Measurements from ENCODE around the gene JSRP1. TPM values are rescaled to one million over a fixed set of nuclear protein-coding genes. Genes with fewer than 3 reads are reported as not detected.

The JSRP1 gene
- total and polyA plus RNA-seq, 2 experiments from 2014 or later: 2.4 to 3.1 TPM

DNA sequence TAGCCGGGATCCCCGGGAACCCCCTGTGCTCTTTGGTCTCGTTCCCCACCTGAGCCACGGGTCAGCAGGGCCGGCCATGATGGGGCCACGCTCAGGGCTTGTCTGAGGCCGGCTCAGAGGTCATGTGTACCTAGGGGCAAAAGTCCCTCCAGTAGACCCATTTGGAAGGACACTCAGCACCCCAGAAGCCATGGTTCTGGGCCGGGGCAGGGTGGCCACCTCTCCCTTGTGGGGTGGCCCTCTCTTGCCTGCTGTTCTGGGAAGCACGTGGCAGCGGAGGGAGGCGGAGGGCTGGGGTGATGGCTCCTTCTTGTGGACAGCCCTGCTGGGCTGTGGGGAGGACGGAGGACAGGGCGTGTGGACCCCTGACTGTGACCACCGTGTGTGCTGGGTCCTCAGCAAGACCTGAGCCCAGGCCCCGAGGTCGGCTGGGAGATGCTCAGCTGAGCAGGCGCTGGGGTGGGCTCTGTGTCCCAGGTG is 32.2 kb upstream of the JSRP1 start:
- H4K20me1 ChIP-seq (replicated peaks; ENCODE audit: insufficient read depth): 0 out of 2 replicates have a peak, but pooled peaks cover 2% of the 10 kb centered on the region
- Mint-ChIP-seq H3K36me3 (ENCODE audit: low read depth) (no peaks in the 10 kb centered on the region; the same call in 2 of the 3 replicates), H3K9me3 (peaks cover 4% of the 10 kb centered on the region; the same call in 1 of the 3 replicates), H3K4me3 (no peak overlapping the region), H3K27ac (no peak overlapping the region), H3K27me3 (ENCODE audit: insufficient read depth, low read depth, poor library complexity) (peaks cover 57% of the 10 kb centered on the region), H3K4me1 (peaks cover 11% of the 10 kb centered on the region; the same call in 2 of the 3 replicates)
- H3K36me3 ChIP-seq (ENCODE audit: insufficient read depth): no peaks in the 10 kb centered on the region
- no peak overlapping the region for H3K27ac ChIP-seq (ENCODE audit: low read depth)
- ATAC-seq (no peak), DNase-seq (ENCODE audit: low spot score) (no peak)
- H3K9me2 ChIP-seq (ENCODE audit: insufficient read depth): no peaks in the 10 kb centered on the region
- no peak overlapping the region for H3K4me2 ChIP-seq
- no peak overlapping the region for H3K4me3 ChIP-seq
- H3K4me1 ChIP-seq (ENCODE audit: insufficient read depth): no peaks in the 10 kb centered on the region
- TF ChIP-seq, protein P1, sequence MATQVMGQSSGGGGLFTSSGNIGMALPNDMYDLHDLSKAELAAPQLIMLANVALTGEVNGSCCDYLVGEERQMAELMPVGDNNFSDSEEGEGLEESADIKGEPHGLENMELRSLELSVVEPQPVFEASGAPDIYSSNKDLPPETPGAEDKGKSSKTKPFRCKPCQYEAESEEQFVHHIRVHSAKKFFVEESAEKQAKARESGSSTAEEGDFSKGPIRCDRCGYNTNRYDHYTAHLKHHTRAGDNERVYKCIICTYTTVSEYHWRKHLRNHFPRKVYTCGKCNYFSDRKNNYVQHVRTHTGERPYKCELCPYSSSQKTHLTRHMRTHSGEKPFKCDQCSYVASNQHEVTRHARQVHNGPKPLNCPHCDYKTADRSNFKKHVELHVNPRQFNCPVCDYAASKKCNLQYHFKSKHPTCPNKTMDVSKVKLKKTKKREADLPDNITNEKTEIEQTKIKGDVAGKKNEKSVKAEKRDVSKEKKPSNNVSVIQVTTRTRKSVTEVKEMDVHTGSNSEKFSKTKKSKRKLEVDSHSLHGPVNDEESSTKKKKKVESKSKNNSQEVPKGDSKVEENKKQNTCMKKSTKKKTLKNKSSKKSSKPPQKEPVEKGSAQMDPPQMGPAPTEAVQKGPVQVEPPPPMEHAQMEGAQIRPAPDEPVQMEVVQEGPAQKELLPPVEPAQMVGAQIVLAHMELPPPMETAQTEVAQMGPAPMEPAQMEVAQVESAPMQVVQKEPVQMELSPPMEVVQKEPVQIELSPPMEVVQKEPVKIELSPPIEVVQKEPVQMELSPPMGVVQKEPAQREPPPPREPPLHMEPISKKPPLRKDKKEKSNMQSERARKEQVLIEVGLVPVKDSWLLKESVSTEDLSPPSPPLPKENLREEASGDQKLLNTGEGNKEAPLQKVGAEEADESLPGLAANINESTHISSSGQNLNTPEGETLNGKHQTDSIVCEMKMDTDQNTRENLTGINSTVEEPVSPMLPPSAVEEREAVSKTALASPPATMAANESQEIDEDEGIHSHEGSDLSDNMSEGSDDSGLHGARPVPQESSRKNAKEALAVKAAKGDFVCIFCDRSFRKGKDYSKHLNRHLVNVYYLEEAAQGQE (IDR thresholded peaks at IDR 0.05; ENCODE audit: unreplicated experiment): no peak
- peaks cover 63% of the 10 kb centered on the region for H3K27me3 ChIP-seq (ENCODE audit: insufficient read depth)
- H2AFZ ChIP-seq: no peak overlapping the region
- peaks cover 12% of the 10 kb centered on the region; the same call in 1 of the 2 replicates for H3F3A ChIP-seq (replicated peaks; ENCODE audit: low read depth)
- no peaks in the 10 kb centered on the region for H3K79me2 ChIP-seq (replicated peaks; ENCODE audit: insufficient read depth)

DNA sequence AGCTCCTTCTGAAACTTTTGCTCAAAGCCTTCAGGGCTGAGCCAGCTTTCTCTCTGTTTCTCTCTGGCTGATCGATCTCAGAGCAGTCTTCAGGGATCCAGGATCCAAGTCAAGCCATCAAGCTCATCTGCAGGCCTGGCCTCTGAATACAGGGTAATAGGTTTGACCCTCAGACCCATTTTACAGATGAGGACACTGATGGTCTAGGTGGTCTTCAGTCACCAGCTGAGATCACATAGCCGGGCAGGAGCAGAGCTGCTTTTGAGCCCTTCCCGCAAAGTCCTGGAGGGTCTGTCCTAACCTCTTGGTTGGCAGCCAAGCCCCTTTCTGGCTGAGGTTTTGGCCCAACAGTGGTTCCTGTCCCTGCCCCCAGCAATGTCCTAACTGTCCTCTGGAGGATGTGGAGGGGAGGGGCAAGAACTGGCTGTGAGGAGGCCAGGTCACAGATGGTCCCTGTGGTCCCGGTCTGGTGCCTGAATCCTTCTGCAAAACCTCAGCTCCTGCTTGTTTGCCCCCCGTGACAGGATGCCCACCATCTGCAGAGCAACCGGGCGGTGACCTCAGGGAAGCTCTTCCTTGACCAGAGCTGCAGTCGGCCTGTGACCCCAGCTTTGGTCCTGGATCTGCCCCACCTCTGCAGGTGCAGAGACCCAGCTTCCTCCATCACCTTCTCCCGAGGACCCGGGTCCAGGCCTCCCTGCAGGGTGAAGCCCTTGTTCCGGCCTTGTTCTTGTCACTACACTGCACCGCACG is 31.5 kb upstream of the JSRP1 start:
- Histone ChIP-seq H2AFZ (no peak overlapping the region), H3K27ac (ENCODE audit: low read depth) (no peak overlapping the region), H3K36me3 (ENCODE audit: insufficient read depth) (no peaks in the 10 kb centered on the region), H3K4me1 (ENCODE audit: insufficient read depth) (no peaks in the 10 kb centered on the region), H3K27me3 (ENCODE audit: insufficient read depth) (peaks cover 63% of the 10 kb centered on the region), H3K4me2 (no peak overlapping the region), H4K20me1 (replicated peaks; ENCODE audit: insufficient read depth) (0 out of 2 replicates have a peak, but pooled peaks cover 2% of the 10 kb centered on the region), H3K4me3 (no peak overlapping the region), H3F3A (replicated peaks; ENCODE audit: low read depth) (peaks cover 12% of the 10 kb centered on the region; the same call in 1 of the 2 replicates), H3K79me2 (replicated peaks; ENCODE audit: insufficient read depth) (no peaks in the 10 kb centered on the region), H3K9me2 (ENCODE audit: insufficient read depth) (no peaks in the 10 kb centered on the region)
- Mint-ChIP-seq H3K27me3 (ENCODE audit: insufficient read depth, low read depth, poor library complexity) (peaks cover 54% of the 10 kb centered on the region), H3K9me3 (peaks cover 4% of the 10 kb centered on the region; the same call in 1 of the 3 replicates), H3K27ac (no peak overlapping the region), H3K4me1 (peaks cover 11% of the 10 kb centered on the region), H3K4me3 (no peak overlapping the region), H3K36me3 (ENCODE audit: low read depth) (no peaks in the 10 kb centered on the region; the same call in 2 of the 3 replicates)
- DNase-seq (ENCODE audit: low spot score): peak; percentile 1
- ATAC-seq: no peak
- no peak for TF ChIP-seq ZNF114 (CRISPR knock-in tag; IDR thresholded peaks at IDR 0.05)
- no peak for TF ChIP-seq EZH2phosphoT487 (IDR thresholded peaks at IDR 0.05; ENCODE audit: unreplicated experiment)
- TF ChIP-seq, protein P2, sequence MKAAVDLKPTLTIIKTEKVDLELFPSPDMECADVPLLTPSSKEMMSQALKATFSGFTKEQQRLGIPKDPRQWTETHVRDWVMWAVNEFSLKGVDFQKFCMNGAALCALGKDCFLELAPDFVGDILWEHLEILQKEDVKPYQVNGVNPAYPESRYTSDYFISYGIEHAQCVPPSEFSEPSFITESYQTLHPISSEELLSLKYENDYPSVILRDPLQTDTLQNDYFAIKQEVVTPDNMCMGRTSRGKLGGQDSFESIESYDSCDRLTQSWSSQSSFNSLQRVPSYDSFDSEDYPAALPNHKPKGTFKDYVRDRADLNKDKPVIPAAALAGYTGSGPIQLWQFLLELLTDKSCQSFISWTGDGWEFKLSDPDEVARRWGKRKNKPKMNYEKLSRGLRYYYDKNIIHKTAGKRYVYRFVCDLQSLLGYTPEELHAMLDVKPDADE (IDR thresholded peaks at IDR 0.05): no peak
- TF ChIP-seq, protein P1 (IDR thresholded peaks at IDR 0.05; ENCODE audit: unreplicated experiment): no peak
- no peak for TF ChIP-seq JUNB (IDR thresholded peaks at IDR 0.05; ENCODE audit: unreplicated experiment)
- TF ChIP-seq CREB1 (CRISPR knock-in tag; IDR thresholded peaks at IDR 0.05; ENCODE audit: low read depth): no peak
- no peak for TF ChIP-seq EZH2 (IDR thresholded peaks at IDR 0.05; ENCODE audit: low read depth, unreplicated experiment)

All from GM23338 (cell line).